ENCODE data around the gene NELFE. TPM values are rescaled to one million over a fixed set of nuclear protein-coding genes. Genes with fewer than 3 reads are reported as not detected.
"Not testable (repeated sequence)": the region's sequence is repeated elsewhere in the genome, so short reads cannot be mapped to it uniquely, and the experiment has no call there.

NELFE gene
- total and polyA plus RNA-seq, 2 experiments from 2014 or later: 62.9 to 108 TPM

DNA sequence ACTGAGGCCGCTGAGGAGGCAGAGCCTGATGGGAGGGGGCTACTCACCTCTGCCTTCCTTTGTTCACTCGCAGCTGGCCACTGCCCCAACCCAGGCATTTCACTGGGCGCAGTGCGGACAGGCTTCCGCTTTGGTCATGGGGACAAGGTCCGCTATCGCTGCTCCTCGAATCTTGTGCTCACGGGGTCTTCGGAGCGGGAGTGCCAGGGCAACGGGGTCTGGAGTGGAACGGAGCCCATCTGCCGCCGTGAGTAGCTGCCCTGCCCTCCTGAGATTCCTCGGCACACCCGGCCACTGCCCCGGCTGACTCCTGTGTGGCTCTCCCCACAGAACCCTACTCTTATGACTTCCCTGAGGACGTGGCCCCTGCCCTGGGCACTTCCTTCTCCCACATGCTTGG is 25.2 kb downstream of the NELFE start:
- in situ Hi-C loops (cut with MboI): no loop called here
- TF ChIP-seq EZH2phosphoT487 (IDR thresholded peaks at IDR 0.05; ENCODE audit: insufficient read depth, low read depth) (no peak), EZH2 (IDR thresholded peaks at IDR 0.05; ENCODE audit: insufficient read depth, poor library complexity, severe bottlenecking) (no peak)
- H3K9me2 ChIP-seq (ENCODE audit: insufficient read depth): no peaks in the 10 kb centered on the region
- H2AFZ ChIP-seq: no peak overlapping the region
- H4K20me1 ChIP-seq (ENCODE audit: insufficient read depth): no peaks in the 10 kb centered on the region
- H3K4me1 ChIP-seq (ENCODE audit: insufficient read depth): no peaks in the 10 kb centered on the region
- no peak overlapping the region for H3K27ac ChIP-seq
- DNase-seq: no peak
- H3K4me2 ChIP-seq (ENCODE audit: unreplicated experiment): no peak overlapping the region
- no peak overlapping the region for H3K4me3 ChIP-seq
- H3K9ac ChIP-seq: no peak overlapping the region
- whole genome bisulfite sequencing, 2 experiments (ENCODE audit: low coverage in 1 of 2, low lambda C conversion rate in 2 of 2, missing lambda C conversion rate in 2 of 2): 84 to 87% methylated on average over 19 of the region's 19 CpGs
- no peaks in the 10 kb centered on the region for H3K27me3 ChIP-seq (replicated peaks; ENCODE audit: insufficient read depth)
- no peaks in the 10 kb centered on the region for H3K9me3 ChIP-seq (ENCODE audit: low read depth)
- H3K79me2 ChIP-seq (ENCODE audit: insufficient read depth): no peaks in the 10 kb centered on the region
- H3K36me3 ChIP-seq (ENCODE audit: low read depth): no peaks in the 10 kb centered on the region
- H3F3A ChIP-seq (ENCODE audit: insufficient read depth): no peaks in the 10 kb centered on the region

DNA sequence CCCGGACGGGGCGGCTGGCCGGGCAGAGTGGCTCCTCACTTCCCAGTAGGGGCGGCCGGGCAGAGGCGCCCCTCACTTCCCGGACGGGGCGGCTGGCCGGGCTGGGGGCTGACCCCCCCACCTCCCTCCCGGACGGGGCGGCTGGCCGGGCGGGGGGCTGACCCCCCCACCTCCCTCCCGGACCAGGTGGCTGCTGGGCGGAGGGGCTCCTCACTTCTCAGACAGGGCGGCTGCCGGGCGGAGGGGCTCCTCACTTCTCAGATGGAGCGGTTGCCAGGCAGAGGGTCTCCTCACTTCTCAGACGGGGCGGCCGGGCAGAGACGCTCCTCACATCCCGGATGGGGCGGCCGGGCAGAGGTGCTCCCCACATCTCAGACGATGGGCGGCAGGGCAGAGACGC is 26.6 kb downstream of the NELFE start:
- H2AFZ ChIP-seq; DNase-seq; H3K27me3 ChIP-seq (replicated peaks; ENCODE audit: insufficient read depth); H3F3A ChIP-seq (ENCODE audit: insufficient read depth); H3K79me2 ChIP-seq (ENCODE audit: insufficient read depth); H3K36me3 ChIP-seq (ENCODE audit: low read depth); H3K4me3 ChIP-seq; H3K4me2 ChIP-seq (ENCODE audit: unreplicated experiment); H3K27ac ChIP-seq; H3K9me2 ChIP-seq (ENCODE audit: insufficient read depth); H3K9me3 ChIP-seq (ENCODE audit: low read depth); in situ Hi-C loops (cut with MboI); H4K20me1 ChIP-seq (ENCODE audit: insufficient read depth); H3K4me1 ChIP-seq (ENCODE audit: insufficient read depth); H3K9ac ChIP-seq: not testable (repeated sequence)
- 88% methylated on average over 26 of the region's 32 CpGs; no CpG with 5 or more reads in 1 of the 2 experiments for WGBS, 2 experiments (ENCODE audit: low coverage in 1 of 2, low lambda C conversion rate in 2 of 2, missing lambda C conversion rate in 2 of 2)

DNA sequence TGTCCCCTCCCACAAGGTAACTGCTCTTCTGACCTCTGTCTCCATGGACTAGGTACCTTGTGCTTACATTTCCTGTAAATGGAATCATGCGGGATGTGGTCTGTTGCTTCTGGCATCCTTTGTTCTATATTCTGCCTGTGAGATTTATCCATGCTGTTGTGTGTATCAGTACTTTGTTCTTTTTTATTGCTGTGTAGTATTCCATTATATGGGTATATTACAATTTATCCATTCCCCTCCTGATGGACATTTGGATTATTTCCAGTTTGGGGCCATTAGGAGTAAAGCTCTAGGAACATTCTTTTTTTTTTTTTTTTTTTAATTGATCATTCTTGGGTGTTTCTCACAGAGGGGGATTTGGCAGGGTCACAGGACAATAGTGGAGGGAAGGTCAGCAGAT is 27.8 kb downstream of the NELFE start:
- no peak overlapping the region for H3K9ac ChIP-seq
- no peaks in the 10 kb centered on the region for H3K79me2 ChIP-seq (ENCODE audit: insufficient read depth)
- no peaks in the 10 kb centered on the region for H3F3A ChIP-seq (ENCODE audit: insufficient read depth)
- H3K9me3 ChIP-seq (ENCODE audit: low read depth): no peaks in the 10 kb centered on the region
- H3K4me2 ChIP-seq (ENCODE audit: unreplicated experiment): no peak overlapping the region
- WGBS, 2 experiments (ENCODE audit: low coverage in 1 of 2, low lambda C conversion rate in 2 of 2, missing lambda C conversion rate in 2 of 2): 91 to 96% methylated on average over 1 of the region's 1 CpG
- H3K27me3 ChIP-seq (replicated peaks; ENCODE audit: insufficient read depth): no peaks in the 10 kb centered on the region
- TF ChIP-seq EZH2 (IDR thresholded peaks at IDR 0.05; ENCODE audit: insufficient read depth, poor library complexity, severe bottlenecking) (no peak), EZH2phosphoT487 (IDR thresholded peaks at IDR 0.05; ENCODE audit: insufficient read depth, low read depth) (no peak)
- in situ Hi-C loops (cut with MboI): no loop called here
- H3K4me3 ChIP-seq: no peak overlapping the region
- DNase-seq: no peak
- H3K9me2 ChIP-seq (ENCODE audit: insufficient read depth): no peaks in the 10 kb centered on the region
- no peaks in the 10 kb centered on the region for H3K4me1 ChIP-seq (ENCODE audit: insufficient read depth)
- H2AFZ ChIP-seq: no peak overlapping the region
- H4K20me1 ChIP-seq (ENCODE audit: insufficient read depth): no peaks in the 10 kb centered on the region
- H3K36me3 ChIP-seq (ENCODE audit: low read depth): no peaks in the 10 kb centered on the region
- no peak overlapping the region for H3K27ac ChIP-seq

DNA sequence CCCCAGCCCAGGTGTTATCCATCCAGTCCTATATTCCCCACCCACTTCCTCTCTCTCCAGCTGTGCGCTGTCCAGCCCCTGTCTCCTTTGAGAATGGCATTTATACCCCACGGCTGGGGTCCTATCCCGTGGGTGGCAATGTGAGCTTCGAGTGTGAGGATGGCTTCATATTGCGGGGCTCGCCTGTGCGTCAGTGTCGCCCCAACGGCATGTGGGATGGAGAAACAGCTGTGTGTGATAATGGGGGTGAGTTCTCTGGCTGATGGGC is 30.2 kb downstream of the NELFE start:
- Histone ChIP-seq H3K4me2 (ENCODE audit: unreplicated experiment) (no peak overlapping the region), H3K4me1 (ENCODE audit: insufficient read depth) (no peaks in the 10 kb centered on the region), H3K9me3 (ENCODE audit: low read depth) (no peaks in the 10 kb centered on the region), H3K36me3 (ENCODE audit: low read depth) (no peaks in the 10 kb centered on the region), H2AFZ (no peak overlapping the region), H3K27ac (no peak overlapping the region), H4K20me1 (ENCODE audit: insufficient read depth) (no peaks in the 10 kb centered on the region), H3K79me2 (ENCODE audit: insufficient read depth) (no peaks in the 10 kb centered on the region), H3K9me2 (ENCODE audit: insufficient read depth) (no peaks in the 10 kb centered on the region), H3K4me3 (no peak overlapping the region), H3K27me3 (replicated peaks; ENCODE audit: insufficient read depth) (no peaks in the 10 kb centered on the region), H3F3A (ENCODE audit: insufficient read depth) (no peaks in the 10 kb centered on the region), H3K9ac (no peak overlapping the region)
- no peak for DNase-seq
- TF ChIP-seq EZH2 (IDR thresholded peaks at IDR 0.05; ENCODE audit: insufficient read depth, poor library complexity, severe bottlenecking): no peak
- no peak for TF ChIP-seq EZH2phosphoT487 (IDR thresholded peaks at IDR 0.05; ENCODE audit: insufficient read depth, low read depth)
- WGBS, 2 experiments (ENCODE audit: low coverage in 1 of 2, low lambda C conversion rate in 2 of 2, missing lambda C conversion rate in 2 of 2): 74 to 80% methylated on average over 9 of the region's 9 CpGs
- in situ Hi-C loops (cut with MboI): no loop called here

DNA sequence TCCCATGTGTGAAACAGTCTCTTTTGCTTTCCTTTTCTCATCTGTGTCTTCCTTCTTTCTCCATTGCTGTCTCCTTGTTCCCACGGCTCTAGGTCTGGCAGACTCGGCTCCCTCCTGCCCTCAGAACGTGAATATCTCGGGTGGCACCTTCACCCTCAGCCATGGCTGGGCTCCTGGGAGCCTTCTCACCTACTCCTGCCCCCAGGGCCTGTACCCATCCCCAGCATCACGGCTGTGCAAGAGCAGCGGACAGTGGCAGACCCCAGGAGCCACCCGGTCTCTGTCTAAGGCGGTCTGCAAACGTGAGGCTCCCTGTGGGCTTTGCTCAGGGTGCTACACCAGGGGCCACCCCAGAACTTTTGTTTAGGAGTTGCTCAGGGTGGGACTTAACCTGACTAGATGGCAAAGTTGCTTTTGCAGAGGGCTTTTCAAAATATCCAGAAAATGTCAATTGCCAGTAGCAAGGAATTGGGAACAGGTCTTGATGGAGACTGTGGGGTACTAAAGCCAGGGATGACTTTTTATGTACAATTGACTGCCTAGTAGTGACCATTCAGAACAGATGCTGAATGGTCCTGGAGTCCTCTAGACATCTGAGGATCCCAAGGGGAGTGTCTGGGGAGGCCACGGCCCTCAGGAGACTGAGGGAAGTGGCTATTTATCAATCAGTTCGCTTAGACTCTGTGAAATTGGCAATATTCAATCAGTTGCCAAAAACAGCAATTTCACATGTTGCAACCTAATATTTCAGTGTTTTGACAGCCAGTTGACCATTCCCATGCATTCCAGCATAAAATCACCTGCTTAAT is 30.7 kb downstream of the NELFE start:
- in situ Hi-C loops (cut with MboI): no loop called here
- H3K27me3 ChIP-seq (replicated peaks; ENCODE audit: insufficient read depth): no peaks in the 10 kb centered on the region

More for the DNA sequence above, 30.7 kb downstream of the NELFE start:
- Histone ChIP-seq H3K9ac (0 out of 2 replicates have a peak overlapping the region, but pooled peaks have one; percentile 0), H3K9me2 (ENCODE audit: insufficient read depth) (no peaks in the 10 kb centered on the region), H3K36me3 (ENCODE audit: low read depth) (no peaks in the 10 kb centered on the region), H4K20me1 (ENCODE audit: insufficient read depth) (no peaks in the 10 kb centered on the region), H3K4me1 (ENCODE audit: insufficient read depth) (no peaks in the 10 kb centered on the region), H3K79me2 (ENCODE audit: insufficient read depth) (no peaks in the 10 kb centered on the region), H3K4me2 (ENCODE audit: unreplicated experiment) (no peak overlapping the region), H3K4me3 (peak overlapping the region; percentile 33), H3K27ac (no peak overlapping the region), H3F3A (ENCODE audit: insufficient read depth) (no peaks in the 10 kb centered on the region), H3K9me3 (ENCODE audit: low read depth) (no peaks in the 10 kb centered on the region), H2AFZ (peak overlapping the region; percentile 82)
- 57 to 64% methylated on average over 11 of the region's 11 CpGs for WGBS, 2 experiments (ENCODE audit: low coverage in 1 of 2, low lambda C conversion rate in 2 of 2, missing lambda C conversion rate in 2 of 2)
- DNase-seq: no peak
- no peak for TF ChIP-seq EZH2 (IDR thresholded peaks at IDR 0.05; ENCODE audit: insufficient read depth, poor library complexity, severe bottlenecking)
- TF ChIP-seq EZH2phosphoT487 (IDR thresholded peaks at IDR 0.05; ENCODE audit: insufficient read depth, low read depth): no peak

Measured in GM23248 (cell line).